ENCODE data around the gene CNKSR2. TPM values are rescaled to one million over a fixed set of nuclear protein-coding genes. Genes with fewer than 3 reads are reported as not detected.
A peak's percentile ranks its signal among the peaks of the same experiment; 100 is the strongest.
"Not testable (repeated sequence)": the region's sequence is repeated elsewhere in the genome, so short reads cannot be mapped to it uniquely, and the experiment has no call there.

Gene CNKSR2
- total RNA-seq, 3 donors from 2014 or later, result 4.9 to 11.2 (median 5.4) TPM

DNA sequence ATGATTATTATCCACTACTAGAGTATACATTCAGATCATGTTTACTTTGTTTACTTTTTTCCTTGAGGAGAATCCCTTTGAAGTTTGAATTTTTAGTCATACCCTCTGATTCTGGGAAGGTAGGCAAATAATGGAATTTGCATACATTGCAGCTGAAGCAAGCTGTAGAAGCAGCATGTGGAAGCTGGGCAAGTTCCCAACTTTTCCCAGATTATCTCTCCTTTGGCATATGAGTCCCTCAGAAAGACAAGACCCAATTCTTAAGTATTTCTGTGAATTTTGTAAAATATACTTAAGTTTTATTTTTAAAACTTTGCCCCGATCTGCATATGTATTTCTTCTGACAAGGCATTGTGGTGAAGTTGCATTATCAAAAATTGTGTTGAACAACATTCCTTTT, 94.9 kb downstream of the CNKSR2 start:
- DNase-seq (ENCODE audit: low spot score in 2 of 2), result no peak
- Histone ChIP-seq H3K27ac (no peak overlapping the region), H3K4me1 (no peaks in the 10 kb centered on the region), H3K27me3 (peaks cover 0 to 3% of the 10 kb centered on the region in 2 donors), H3K4me3 (no peak overlapping the region), H3K36me3 (no peaks in the 10 kb centered on the region), H3K9me3 (no peaks in the 10 kb centered on the region)
- no peak for TF ChIP-seq POLR2AphosphoS5 (IDR thresholded peaks at IDR 0.05)
- no peak for TF ChIP-seq POLR2A (IDR thresholded peaks at IDR 0.05)
- TF ChIP-seq, protein P1, sequence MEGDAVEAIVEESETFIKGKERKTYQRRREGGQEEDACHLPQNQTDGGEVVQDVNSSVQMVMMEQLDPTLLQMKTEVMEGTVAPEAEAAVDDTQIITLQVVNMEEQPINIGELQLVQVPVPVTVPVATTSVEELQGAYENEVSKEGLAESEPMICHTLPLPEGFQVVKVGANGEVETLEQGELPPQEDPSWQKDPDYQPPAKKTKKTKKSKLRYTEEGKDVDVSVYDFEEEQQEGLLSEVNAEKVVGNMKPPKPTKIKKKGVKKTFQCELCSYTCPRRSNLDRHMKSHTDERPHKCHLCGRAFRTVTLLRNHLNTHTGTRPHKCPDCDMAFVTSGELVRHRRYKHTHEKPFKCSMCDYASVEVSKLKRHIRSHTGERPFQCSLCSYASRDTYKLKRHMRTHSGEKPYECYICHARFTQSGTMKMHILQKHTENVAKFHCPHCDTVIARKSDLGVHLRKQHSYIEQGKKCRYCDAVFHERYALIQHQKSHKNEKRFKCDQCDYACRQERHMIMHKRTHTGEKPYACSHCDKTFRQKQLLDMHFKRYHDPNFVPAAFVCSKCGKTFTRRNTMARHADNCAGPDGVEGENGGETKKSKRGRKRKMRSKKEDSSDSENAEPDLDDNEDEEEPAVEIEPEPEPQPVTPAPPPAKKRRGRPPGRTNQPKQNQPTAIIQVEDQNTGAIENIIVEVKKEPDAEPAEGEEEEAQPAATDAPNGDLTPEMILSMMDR (IDR thresholded peaks at IDR 0.05), result no peak
- intact Hi-C loops (cut with DNase I; ENCODE audit: low total_unique reads), result no loop called here

DNA sequence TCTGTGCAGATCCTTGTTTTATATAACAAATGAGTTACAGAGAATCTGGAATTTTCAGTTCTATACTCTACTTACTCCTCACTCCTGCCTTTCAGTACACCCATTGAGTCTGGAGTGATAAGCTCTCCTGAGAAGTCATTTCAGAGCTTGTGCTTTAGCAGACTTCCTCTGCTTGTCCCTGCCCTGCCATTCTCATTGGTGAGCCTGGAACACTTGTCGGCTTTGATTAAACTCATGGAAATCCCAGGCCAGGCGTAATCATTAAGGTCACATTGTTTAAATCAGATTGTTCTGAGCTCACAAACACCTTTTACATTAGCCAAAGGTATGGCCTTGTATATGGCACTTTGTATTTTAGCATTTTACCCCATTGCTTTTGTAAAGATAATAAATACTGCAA, 102.7 kb downstream of the CNKSR2 start:
- intact Hi-C loops (cut with DNase I; ENCODE audit: low total_unique reads), result loop anchor here (5.0 kb wide), 1 partner anchor 960 kb away; no protein-coding TSS in a partner anchor
- Histone ChIP-seq H3K27ac (no peak overlapping the region), H3K4me1 (no peaks in the 10 kb centered on the region), H3K27me3 (peaks cover 0 to 8% of the 10 kb centered on the region in 2 donors), H3K36me3 (no peaks in the 10 kb centered on the region), H3K9me3 (no peaks in the 10 kb centered on the region), H3K4me3 (no peak overlapping the region)
- TF ChIP-seq POLR2A (IDR thresholded peaks at IDR 0.05) (no peak), POLR2AphosphoS5 (IDR thresholded peaks at IDR 0.05) (no peak)
- TF ChIP-seq, protein P1 (IDR thresholded peaks at IDR 0.05), result no peak
- DNase-seq (ENCODE audit: low spot score in 2 of 2), result no peak

DNA sequence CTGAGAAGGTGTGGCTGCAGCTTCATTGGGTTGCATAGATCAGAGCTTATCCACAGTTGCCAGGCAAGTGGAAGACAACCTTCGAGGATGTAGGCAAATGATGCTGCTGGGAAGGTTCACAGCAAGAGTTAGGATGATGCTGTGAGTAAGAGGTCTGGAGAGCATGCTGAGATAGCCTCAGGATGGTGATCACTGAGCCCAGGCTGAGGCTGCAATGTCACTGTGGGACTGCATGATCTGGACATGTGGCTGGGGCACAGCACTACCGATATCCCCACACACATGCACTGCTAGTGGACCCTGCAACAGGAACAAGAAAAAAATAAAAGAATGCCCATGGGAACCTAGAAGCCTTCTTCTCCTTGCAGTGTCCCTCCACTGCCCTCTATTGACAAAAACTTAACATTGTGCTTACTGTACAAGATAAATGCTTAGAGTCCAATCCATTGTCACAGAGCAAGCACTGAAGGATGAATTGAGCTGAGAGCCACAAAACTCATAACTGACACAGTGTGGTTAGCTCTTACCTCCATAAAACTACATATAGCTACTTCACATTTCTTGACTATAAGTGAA, 105.6 kb downstream of the CNKSR2 start:
- no peak for DNase-seq (ENCODE audit: low spot score in 2 of 2)
- H3K4me3 ChIP-seq, result no peak overlapping the region
- no peaks in the 10 kb centered on the region for H3K4me1 ChIP-seq
- H3K9me3 ChIP-seq, result no peaks in the 10 kb centered on the region
- no peaks in the 10 kb centered on the region for H3K36me3 ChIP-seq
- H3K27ac ChIP-seq, result no peak overlapping the region
- peaks cover 0 to 8% of the 10 kb centered on the region in 2 donors for H3K27me3 ChIP-seq
- intact Hi-C loops (cut with DNase I; ENCODE audit: low total_unique reads), result loop anchor here (5.0 to 10.0 kb wide), 2 partner anchors 962 to 1505 kb away; no protein-coding TSS in a partner anchor
- TF ChIP-seq, protein P1 (IDR thresholded peaks at IDR 0.05), result peak in 2 of 3 donors; percentile 39 to 45
- no peak for TF ChIP-seq POLR2AphosphoS5 (IDR thresholded peaks at IDR 0.05)

DNA sequence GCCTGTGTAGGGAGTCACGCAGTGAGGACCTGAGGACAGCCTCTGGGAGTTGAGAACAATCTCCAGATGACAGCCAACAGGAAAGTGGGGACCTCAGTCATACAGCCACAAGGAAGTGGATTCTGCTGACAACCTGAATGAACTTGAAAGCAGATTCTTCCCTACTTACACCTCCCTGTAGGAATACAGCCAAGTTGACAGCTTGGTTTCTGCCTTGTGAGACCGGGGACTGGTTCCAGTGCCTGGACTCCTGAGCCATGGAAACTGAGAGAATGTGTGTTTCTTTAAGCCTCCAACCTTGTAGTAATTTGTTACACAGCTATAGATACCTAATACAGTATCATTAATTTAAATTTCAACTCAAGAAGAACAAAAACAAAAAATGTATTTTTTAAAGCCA, 107.5 kb downstream of the CNKSR2 start:
- DNase-seq (ENCODE audit: low spot score in 2 of 2), result no peak
- peaks cover 0 to 12% of the 10 kb centered on the region in 2 donors for H3K27me3 ChIP-seq
- no peak for TF ChIP-seq POLR2AphosphoS5 (IDR thresholded peaks at IDR 0.05)
- H3K4me3 ChIP-seq, result no peak overlapping the region
- no peaks in the 10 kb centered on the region for H3K4me1 ChIP-seq
- no peak overlapping the region for H3K27ac ChIP-seq
- intact Hi-C loops (cut with DNase I; ENCODE audit: low total_unique reads), result loop anchor here (10.0 kb wide), 1 partner anchor 1503 kb away; no protein-coding TSS in a partner anchor
- no peaks in the 10 kb centered on the region for H3K36me3 ChIP-seq
- no peaks in the 10 kb centered on the region for H3K9me3 ChIP-seq

DNA sequence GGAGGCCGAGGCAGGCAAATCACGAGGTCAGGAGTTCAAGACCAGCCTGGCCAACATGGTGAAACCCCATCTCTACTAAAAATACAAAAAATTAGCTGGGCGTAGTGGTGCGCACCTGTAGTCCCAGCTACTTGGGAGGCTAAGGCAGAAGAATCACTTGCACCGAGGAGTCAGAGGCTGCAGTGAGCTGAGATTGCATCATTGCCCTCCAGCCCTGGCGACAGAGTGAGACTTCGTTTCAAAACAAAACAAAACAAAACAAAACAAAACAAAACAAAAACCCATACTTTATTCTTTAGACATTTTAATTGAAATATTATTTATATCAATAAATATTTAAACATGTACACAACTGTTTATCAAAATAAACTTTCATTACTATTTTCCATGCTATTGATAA, 109.8 kb downstream of the CNKSR2 start:
- H3K9me3 ChIP-seq; H3K4me1 ChIP-seq; H3K4me3 ChIP-seq; H3K27ac ChIP-seq; H3K36me3 ChIP-seq; DNase-seq (ENCODE audit: low spot score in 2 of 2): not testable (repeated sequence)
- peaks cover 0 to 12% of the 10 kb centered on the region in 2 donors for H3K27me3 ChIP-seq
- intact Hi-C loops (cut with DNase I; ENCODE audit: low total_unique reads), result loop anchor here (10.0 kb wide), 1 partner anchor 1501 kb away; no protein-coding TSS in a partner anchor

DNA sequence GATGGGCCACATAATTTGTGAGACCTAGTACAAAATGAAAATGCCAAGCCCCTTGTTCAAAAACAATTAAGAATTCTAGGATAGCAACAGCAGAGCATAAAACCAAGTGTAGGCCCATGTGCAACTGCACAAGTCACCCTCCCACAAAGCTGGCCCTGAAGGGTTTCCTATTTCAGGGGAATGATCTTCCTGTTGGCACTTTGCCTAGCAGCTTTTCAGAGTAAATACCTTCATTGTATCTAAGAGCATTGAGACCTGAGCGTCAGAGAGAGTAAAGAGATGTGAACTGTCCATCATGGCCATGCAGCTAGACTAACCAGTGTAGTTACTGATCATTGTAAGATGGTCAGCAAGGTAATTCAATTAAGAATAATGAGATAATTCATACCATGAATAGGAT, 113.6 kb downstream of the CNKSR2 start:
- no peaks in the 10 kb centered on the region for H3K9me3 ChIP-seq
- TF ChIP-seq, protein P1 (IDR thresholded peaks at IDR 0.05), result no peak
- TF ChIP-seq POLR2A (IDR thresholded peaks at IDR 0.05), result no peak
- no peak for TF ChIP-seq POLR2AphosphoS5 (IDR thresholded peaks at IDR 0.05)
- no peak for DNase-seq (ENCODE audit: low spot score in 2 of 2)
- H3K27me3 ChIP-seq, result peaks cover 0 to 4% of the 10 kb centered on the region in 2 donors
- H3K4me3 ChIP-seq, result no peak overlapping the region
- H3K27ac ChIP-seq, result peak overlapping the region in 1 of 2 donors; percentile 15
- H3K4me1 ChIP-seq, result no peaks in the 10 kb centered on the region
- no peaks in the 10 kb centered on the region for H3K36me3 ChIP-seq
- intact Hi-C loops (cut with DNase I; ENCODE audit: low total_unique reads), result loop anchor here (10.0 kb wide), 1 partner anchor 1497 kb away; no protein-coding TSS in a partner anchor
